D721Med (cell line): ENCODE measurements around the gene LARP4B.
"Not testable (repeated sequence)": the region's sequence is repeated elsewhere in the genome, so short reads cannot be mapped to it uniquely, and the experiment has no call there.

Experiments used
- DNase-seq: peaks from one replicate; pipeline ENCODE4 v3.0.0; 2011; ENCODE audit warnings: low spot score; ENCODE audit not compliant: insufficient read length
- FAIRE-seq: peaks from 2 replicates; lab custom pipeline; 2011; peaks lifted over from hg19 to GRCh38; lab: Jason Lieb, UNC
- CTCF ChIP-seq: IDR thresholded peaks from 2 replicates; pipeline ENCODE4 v1.5.1; 2012; ENCODE audit warnings: mild to moderate bottlenecking, control low read depth; ENCODE audit not compliant: insufficient read depth; ENCODE audit errors: missing control alignments

The LARP4B gene

DNA sequence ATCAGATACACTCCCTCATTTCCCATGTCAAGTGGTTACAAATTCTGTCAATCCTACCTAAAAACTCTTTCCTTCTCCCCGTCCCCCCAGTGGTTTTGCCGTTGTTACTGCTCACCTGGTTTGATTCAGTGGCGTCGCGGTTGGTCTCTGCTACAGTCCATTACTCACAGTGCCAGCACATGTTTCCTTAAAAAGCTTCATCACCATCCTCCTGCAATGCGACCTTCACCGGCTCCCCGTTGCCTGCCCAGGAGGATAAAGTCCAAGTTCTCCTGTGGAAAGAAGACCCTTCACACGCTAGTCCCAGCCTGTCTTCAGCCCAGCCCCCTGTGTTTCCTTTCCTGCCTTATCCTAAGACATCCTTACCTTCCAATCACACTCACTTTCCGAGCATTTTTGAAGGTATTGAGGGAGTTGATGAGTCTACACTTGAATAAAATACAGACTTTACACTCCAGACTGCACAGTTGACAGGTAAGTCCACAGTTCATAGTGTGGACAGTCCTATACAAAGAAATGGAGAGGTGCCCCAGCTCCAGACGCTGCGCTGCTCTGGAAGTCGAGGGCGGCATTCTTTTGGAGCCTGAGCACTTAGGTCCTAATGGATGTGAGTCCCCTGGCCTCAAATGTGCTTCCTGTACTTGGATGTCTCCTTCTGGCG, 3.4 kb upstream of the LARP4B start:
- FAIRE-seq (no peak), DNase-seq (no peak)
- TF ChIP-seq CTCF: no peak

GRCh38 chr10:934165-934564, 2.7 kb upstream of the LARP4B start:
- not testable (repeated sequence) for FAIRE-seq, DNase-seq

- DNase-seq: no peak
- no peak for FAIRE-seq
- no peak for TF ChIP-seq CTCF
Observed at GRCh38 chr10:932589-932988, 1.1 kb upstream of the LARP4B start.

GRCh38 chr10:930625-931325, 730 bp downstream of the LARP4B start:
- TF ChIP-seq CTCF: no peak
- FAIRE-seq (no peak), DNase-seq (no peak)

GRCh38 chr10:929960-930624, 1.4 kb downstream of the LARP4B start:
- DNase-seq (no peak), FAIRE-seq (no peak)
- no peak for TF ChIP-seq CTCF

- FAIRE-seq (no peak), DNase-seq (no peak)
- no peak for TF ChIP-seq CTCF
Observed at GRCh38 chr10:927131-927530, 4.4 kb downstream of the LARP4B start.

- TF ChIP-seq CTCF: no peak
- DNase-seq (no peak), FAIRE-seq (no peak)
Observed at GRCh38 chr10:926075-926698, 5.3 kb downstream of the LARP4B start.
